Upper lobe of right lung (tissue), 1 donor: ENCODE measurements around the gene LRRK2. TPM values are rescaled to one million over a fixed set of nuclear protein-coding genes. Genes with fewer than 3 reads are reported as not detected.
A peak's percentile ranks its signal among the peaks of the same experiment; 100 is the strongest.
"Not testable (repeated sequence)": the region's sequence is repeated elsewhere in the genome, so short reads cannot be mapped to it uniquely, and the experiment has no call there.

Experiments used
- ATAC-seq: fragments of 200-7000 bp; cut with Tn5 transposase; one replicate; pipeline ENCODE4 v1.9.1; 2020; ENCODE audit warnings: mild to moderate bottlenecking, moderate library complexity
- DNase-seq: peaks from one replicate; pipeline ENCODE4 v3.0.0-alpha.2; 2020
- H3K27ac ChIP-seq: fragments of 200-600 bp; one replicate; pipeline ENCODE4 v1.8.0; 2022
- H3K27me3 ChIP-seq: fragments of 200-600 bp; one replicate; pipeline ENCODE4 v1.8.0; 2022; ENCODE audit warnings: mild to moderate bottlenecking
- H3K36me3 ChIP-seq: fragments of 200-600 bp; one replicate; pipeline ENCODE4 v1.8.0; 2022
- H3K4me1 ChIP-seq: fragments of 200-600 bp; one replicate; pipeline ENCODE4 v1.8.0; 2022
- H3K4me3 ChIP-seq: fragments of 200-600 bp; one replicate; pipeline ENCODE4 v1.8.0; 2022; ENCODE audit warnings: mild to moderate bottlenecking
- H3K9me3 ChIP-seq: fragments of 200-600 bp; one replicate; pipeline ENCODE4 v1.8.0; 2022
- intact Hi-C: fragments of 100-400 bp; cut with DNase I; formaldehyde crosslinking; loops from one replicate; pipeline ENCODE4 v1.11.0; 2022
- total RNA-seq: library from RNA; stranded (reverse); fragmentation: NEBNext Ultra II Directional; extraction: Animal tissue kit (Norgen Biotek cat#: 25700); gene quantifications from one replicate; pipeline ENCODE4 v1.2.1, GENCODE V29; 2021
- TF ChIP-seq, protein P1 (sequence below): fragments of 200-600 bp; IDR thresholded peaks from one replicate; pipeline ENCODE4 v1.8.0; 2022; ENCODE audit warnings: antibody characterized with exemption
- donor health status: DM: no; HTN: yes; CAD: no; lungs with severe emphysema.

The LRRK2 gene
- total RNA-seq, 1 donor from 2014 or later: 415 TPM

DNA sequence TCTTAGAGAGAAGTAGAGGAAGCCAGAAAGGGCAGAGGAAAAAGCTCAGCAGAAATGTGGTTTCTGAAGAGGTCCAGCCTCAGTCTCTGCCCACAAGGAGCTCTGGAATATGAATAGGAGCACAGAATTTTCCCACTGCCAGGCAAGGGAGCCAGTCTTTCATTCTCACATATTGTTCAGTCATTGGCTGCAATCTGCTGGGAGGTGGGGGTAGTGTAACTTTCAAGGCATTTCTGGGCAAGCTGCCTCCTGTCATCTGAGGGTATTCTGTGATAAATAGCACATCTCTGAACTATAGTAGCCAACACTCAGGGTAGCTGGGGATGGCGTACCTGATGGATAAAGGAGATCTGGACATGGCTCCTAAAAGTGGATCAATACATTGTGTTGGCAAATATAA lies 127.2 kb downstream of the LRRK2 start:
- DNase-seq: no peak

DNA sequence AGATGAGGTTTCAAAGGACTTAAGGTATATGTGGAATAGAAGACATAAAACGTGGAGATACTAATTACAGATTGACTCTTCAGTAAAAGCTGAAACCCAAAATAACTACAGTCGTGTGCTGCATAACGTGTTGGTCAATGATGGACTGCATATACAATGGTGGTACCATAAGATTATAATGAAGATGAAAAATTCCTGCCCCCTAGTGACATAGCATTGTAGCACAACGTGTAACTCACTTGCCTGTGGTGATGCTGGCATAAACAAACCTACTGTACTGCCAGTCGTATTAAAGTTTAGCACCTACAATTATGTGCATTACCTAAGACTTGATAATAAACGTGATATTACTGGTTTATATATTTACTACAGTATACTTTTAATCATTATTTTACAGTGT lies 150.3 kb downstream of the LRRK2 start:
- TF ChIP-seq, protein P1, sequence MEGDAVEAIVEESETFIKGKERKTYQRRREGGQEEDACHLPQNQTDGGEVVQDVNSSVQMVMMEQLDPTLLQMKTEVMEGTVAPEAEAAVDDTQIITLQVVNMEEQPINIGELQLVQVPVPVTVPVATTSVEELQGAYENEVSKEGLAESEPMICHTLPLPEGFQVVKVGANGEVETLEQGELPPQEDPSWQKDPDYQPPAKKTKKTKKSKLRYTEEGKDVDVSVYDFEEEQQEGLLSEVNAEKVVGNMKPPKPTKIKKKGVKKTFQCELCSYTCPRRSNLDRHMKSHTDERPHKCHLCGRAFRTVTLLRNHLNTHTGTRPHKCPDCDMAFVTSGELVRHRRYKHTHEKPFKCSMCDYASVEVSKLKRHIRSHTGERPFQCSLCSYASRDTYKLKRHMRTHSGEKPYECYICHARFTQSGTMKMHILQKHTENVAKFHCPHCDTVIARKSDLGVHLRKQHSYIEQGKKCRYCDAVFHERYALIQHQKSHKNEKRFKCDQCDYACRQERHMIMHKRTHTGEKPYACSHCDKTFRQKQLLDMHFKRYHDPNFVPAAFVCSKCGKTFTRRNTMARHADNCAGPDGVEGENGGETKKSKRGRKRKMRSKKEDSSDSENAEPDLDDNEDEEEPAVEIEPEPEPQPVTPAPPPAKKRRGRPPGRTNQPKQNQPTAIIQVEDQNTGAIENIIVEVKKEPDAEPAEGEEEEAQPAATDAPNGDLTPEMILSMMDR: peak; percentile 23
- ATAC-seq: peak; percentile 55

More for the DNA sequence above, 127.2 kb downstream of the LRRK2 start:
- peaks cover 61% of the 10 kb centered on the region for H3K36me3 ChIP-seq
- no peak overlapping the region for H3K27ac ChIP-seq
- H3K27me3 ChIP-seq: no peaks in the 10 kb centered on the region
- no peaks in the 10 kb centered on the region for H3K4me1 ChIP-seq
- H3K9me3 ChIP-seq: no peaks in the 10 kb centered on the region
- intact Hi-C loops: no loop called here
- ATAC-seq: peak; percentile 45
- TF ChIP-seq, protein P1: no peak
- no peak overlapping the region for H3K4me3 ChIP-seq

DNA sequence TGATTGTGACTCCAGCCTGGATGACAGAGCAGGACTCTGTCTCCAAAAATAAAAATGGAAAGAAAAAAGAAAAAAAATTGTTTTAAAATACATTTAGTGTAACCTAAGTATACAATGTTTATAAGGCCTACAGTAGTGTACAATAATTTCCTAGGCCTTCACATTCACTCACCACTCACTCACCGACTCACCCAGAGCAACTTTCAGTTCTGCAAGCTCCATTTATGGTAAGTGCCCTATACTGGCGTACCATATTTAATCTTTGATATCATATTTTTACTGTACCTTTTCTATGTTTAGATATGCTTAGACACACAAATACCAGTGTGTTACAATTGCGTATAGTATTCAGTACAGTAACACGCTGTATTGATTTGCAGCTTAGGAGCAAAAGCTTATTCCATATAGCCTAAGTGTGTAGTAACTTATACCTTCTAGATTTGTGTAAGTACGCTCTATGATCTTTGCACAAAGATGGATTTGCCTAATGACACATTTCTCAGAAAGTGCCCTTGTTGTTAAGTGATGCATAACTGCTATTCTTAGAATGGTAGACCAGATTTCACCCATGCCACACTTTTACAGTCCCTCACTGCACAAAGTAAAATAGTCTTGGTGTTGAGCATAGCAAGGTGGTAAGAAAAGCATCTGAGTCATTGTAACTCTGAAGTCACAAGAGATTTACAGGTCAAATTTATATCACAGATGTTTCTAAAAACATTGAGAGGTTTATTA lies 151.9 kb downstream of the LRRK2 start:
- H3K36me3 ChIP-seq: no peaks in the 10 kb centered on the region
- H3K27ac ChIP-seq: no peak overlapping the region
- no peak overlapping the region for H3K4me3 ChIP-seq
- H3K27me3 ChIP-seq: no peaks in the 10 kb centered on the region
- no peaks in the 10 kb centered on the region for H3K4me1 ChIP-seq
- TF ChIP-seq, protein P1: no peak
- intact Hi-C loops: no loop called here
- ATAC-seq (no peak), DNase-seq (no peak)
- H3K9me3 ChIP-seq: no peaks in the 10 kb centered on the region

More for the DNA sequence above, 150.3 kb downstream of the LRRK2 start:
- Histone ChIP-seq H3K9me3 (no peaks in the 10 kb centered on the region), H3K4me1 (no peaks in the 10 kb centered on the region), H3K27me3 (no peaks in the 10 kb centered on the region), H3K4me3 (no peak overlapping the region), H3K27ac (no peak overlapping the region), H3K36me3 (peaks cover under 1% of the 10 kb centered on the region)
- DNase-seq: no peak
- intact Hi-C loops: no loop called here

DNA sequence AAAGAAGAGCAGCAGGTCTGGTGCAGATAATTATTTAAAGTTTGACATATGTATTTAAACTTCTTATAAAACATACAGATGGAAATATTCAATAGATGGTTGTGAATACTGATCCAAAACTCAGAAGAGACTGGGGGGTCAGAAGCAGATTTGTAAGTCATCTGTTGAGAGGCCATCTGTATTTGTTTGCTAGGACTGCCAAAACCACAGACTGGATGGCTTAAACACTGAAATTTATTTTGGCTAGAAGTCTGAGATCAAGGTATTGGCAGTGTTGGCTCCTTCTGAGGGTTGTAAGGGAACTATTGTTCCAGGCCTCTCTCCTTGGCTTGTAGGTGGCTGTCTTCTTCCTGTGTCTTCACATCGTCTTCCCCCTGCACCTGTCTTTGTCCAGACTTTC lies 153.9 kb downstream of the LRRK2 start:
- Histone ChIP-seq H3K36me3 (no peaks in the 10 kb centered on the region), H3K27ac (no peak overlapping the region), H3K9me3 (no peaks in the 10 kb centered on the region), H3K27me3 (no peaks in the 10 kb centered on the region), H3K4me1 (no peaks in the 10 kb centered on the region), H3K4me3 (no peak overlapping the region)
- DNase-seq (no peak), ATAC-seq (no peak)
- TF ChIP-seq, protein P1: no peak
- intact Hi-C loops: no loop called here

DNA sequence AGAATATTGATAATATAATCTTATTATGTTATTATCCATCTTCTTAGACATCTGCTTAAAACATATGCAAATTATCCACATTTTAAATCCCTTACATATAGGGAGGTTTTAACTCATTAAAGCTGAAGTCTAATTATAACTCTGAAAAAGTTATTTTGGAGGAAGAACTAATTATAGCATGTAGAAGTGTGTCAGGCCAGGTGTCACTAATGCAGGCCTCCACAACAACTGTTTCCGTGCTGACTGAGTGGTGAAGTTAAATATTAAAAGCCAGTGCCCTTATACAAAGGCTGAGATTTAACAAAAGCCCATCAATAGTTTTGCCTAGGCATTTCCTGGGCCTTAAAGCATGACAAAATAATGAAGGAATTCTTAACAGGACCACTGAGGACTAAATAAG lies 157.4 kb downstream of the LRRK2 start:
- Histone ChIP-seq H3K36me3 (no peaks in the 10 kb centered on the region), H3K4me3 (no peak overlapping the region), H3K27me3 (no peaks in the 10 kb centered on the region), H3K9me3 (no peaks in the 10 kb centered on the region), H3K4me1 (no peaks in the 10 kb centered on the region), H3K27ac (no peak overlapping the region)
- intact Hi-C loops: no loop called here
- ATAC-seq (no peak), DNase-seq (no peak)
- TF ChIP-seq, protein P1: no peak

DNA sequence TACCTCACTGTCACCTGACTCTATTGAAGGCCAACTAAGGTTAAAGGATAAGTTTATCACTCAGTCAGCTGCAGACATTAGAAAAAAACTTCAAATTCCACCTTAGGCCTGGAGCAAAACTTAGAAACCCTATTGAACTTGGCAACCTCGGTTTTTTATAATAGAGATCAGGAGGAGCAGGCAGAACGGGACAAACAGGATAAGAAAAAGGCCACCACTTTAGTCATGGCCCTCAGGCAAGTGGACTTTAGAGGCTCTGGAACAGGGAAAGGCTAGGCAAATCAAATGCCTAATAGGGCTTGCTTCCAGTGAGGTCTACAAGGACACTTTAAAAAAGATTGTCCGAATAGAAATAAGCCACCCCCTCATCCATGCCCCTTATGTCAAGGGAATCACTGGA lies 162.5 kb downstream of the LRRK2 start:
- H3K27me3 ChIP-seq, intact Hi-C loops, H3K9me3 ChIP-seq, H3K4me1 ChIP-seq, H3K36me3 ChIP-seq, H3K4me3 ChIP-seq, ATAC-seq, H3K27ac ChIP-seq, DNase-seq: not testable (repeated sequence)
